Embryonic facial prominence (tissue), 1 donor: Measurements from ENCODE around the gene PPP1R12C.
A peak's percentile ranks its signal among the peaks of the same experiment; 100 is the strongest.
"Not testable (repeated sequence)": the region's sequence is repeated elsewhere in the genome, so short reads cannot be mapped to it uniquely, and the experiment has no call there.

Experiments used
- DNase-seq: peaks from one replicate; pipeline ENCODE4 v3.0.0-alpha.2; 2016; ENCODE audit errors: extremely low spot score

The PPP1R12C gene

DNA sequence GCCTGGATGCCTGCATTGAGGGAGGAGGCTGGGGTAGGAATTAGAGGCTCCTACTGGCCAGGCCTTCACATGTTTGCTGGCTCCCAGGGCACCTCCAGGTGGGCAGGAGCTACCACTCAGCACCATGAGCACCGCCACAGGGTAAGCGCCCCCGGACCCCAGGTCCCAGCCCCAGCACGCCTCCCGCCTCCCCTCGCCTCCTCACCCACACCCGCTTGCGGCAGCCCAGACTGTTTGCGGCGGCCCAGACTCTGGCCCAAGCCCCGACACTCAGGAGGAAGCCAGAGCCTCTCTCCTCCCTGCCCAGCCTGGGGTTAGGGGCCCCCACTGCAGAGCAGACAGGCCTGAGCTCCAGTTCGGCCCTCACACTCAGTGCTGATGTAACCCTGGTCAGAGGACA, 41.1 kb downstream of the PPP1R12C start:
- no peak for DNase-seq

GRCh38 chr19:55075371-55075998, 42.0 kb downstream of the PPP1R12C start, which contains the start of gene EPS8L1:
Gene EPS8L1, plus strand, starts transcription at chr19:55075869. Its CDS starts 576 bp downstream, at chr19:55076445.
- DNase-seq = no peak

DNA sequence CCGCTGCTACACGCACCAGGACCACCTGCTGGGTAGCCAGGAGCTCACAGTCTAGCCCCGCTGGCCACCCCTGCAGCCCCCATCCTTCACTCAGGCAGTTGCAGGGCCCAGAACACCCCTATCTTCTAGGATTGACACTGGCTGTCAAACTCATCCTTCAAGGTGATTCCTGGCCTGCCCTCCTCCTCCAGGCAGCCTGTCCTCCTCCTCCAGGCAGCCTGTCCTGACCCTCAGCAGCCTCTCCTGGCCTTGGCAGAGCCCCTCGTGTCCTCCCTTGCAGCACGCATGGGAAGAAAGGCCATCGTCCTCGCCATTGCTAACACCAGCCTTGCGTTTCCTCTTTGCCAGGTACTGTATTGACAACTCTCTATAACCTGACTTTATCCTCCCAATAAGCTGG, 45.5 kb downstream of the PPP1R12C start:
- DNase-seq = no peak

- no peak for DNase-seq
These were observed 46.3 kb downstream of the PPP1R12C start for GRCh38 chr19:55071129-55071502.

GRCh38 chr19:55070466-55071128, 46.8 kb downstream of the PPP1R12C start:
- DNase-seq = no peak

GRCh38 chr19:55069865-55070197, 47.6 kb downstream of the PPP1R12C start:
- DNase-seq = no peak

GRCh38 chr19:55068950-55069864, 48.2 kb downstream of the PPP1R12C start:
- DNase-seq = no peak

- no peak for DNase-seq
These were observed 49.6 kb downstream of the PPP1R12C start for GRCh38 chr19:55067869-55068268.

- no peak for DNase-seq
These were observed 51.2 kb downstream of the PPP1R12C start for GRCh38 chr19:55066107-55066709.

GRCh38 chr19:55065516-55065915, 51.9 kb downstream of the PPP1R12C start:
- not testable (repeated sequence) for DNase-seq

DNA sequence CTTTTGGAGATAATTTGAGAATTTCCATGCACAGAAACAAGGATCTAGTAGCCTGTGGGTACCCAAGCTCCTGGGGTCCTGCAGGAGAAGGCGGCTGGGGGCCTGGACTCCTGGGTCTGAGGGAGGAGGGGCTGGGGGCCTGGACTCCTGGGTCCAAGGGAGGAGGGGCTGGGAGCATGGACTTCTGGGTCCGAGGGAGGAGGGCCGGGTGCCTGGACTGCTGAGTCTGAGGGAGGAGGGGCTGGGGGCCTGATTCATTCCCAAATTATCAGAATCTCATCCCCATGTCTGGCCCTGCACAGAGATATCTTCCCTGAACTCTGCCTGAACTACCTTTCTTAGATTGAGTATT, 54.0 kb downstream of the PPP1R12C start:
- no peak for DNase-seq

- DNase-seq = peak; percentile 90
These were observed 54.5 kb downstream of the PPP1R12C start, which contains the start of gene RDH13 for GRCh38 chr19:55062735-55063491. Gene RDH13, minus strand, starts transcription at chr19:55063148. Its CDS starts 116 bp downstream, at chr19:55063032.

GRCh38 chr19:55060287-55060686, 57.1 kb downstream of the PPP1R12C start:
- DNase-seq = not testable (repeated sequence)

DNA sequence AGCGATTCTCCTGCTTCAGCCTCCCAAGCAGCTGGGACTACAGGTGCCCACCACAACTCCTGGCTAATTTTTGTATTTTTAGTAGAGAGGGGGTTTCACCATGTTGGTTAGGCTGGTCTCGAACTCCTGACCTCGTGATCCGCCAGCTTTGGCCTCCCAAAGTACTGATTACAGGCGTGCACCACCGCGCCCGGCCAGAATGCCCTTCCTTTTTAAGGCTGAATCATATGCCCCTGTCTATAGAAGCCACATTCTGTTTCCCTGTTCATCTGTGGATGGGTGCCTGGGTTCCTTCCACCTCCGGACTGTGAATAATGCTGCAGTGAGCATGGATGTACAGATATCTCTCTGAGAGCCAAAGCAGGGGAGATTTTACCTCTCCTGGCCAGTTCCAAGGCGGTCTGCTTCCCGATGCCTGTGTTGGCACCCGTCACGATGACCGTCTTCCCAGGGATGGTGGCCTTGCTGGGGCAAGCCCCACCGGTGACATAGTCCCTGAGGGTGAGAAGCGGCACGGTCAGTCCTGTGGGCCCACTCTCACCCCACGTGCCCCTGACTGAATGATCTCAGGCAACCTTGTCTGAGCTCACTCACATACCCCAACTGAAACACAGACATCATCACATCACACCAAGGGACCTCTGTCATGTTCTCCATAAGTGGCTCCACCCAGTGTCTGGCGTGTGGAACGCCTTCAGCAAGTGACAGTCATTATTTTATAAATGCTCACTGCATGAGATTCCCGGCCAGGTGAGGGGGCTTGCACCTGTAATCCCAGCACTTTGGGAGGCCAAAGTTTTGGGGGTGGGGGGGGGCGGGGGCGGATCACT, 58.4 kb downstream of the PPP1R12C start:
- no peak for DNase-seq

- no peak for DNase-seq
These were observed 60.6 kb downstream of the PPP1R12C start for GRCh38 chr19:55056827-55057226.

- no peak for DNase-seq
These were observed 63.7 kb downstream of the PPP1R12C start for GRCh38 chr19:55053735-55054134.

GRCh38 chr19:55050749-55051532, 66.5 kb downstream of the PPP1R12C start:
- DNase-seq = no peak

GRCh38 chr19:55048446-55048845, 69.0 kb downstream of the PPP1R12C start:
- no peak for DNase-seq

- DNase-seq = no peak
These were observed 69.5 kb downstream of the PPP1R12C start for GRCh38 chr19:55047951-55048350.
